HL-60/S4 treated with retinoic acid at 250 ng/mL for 4 days and 3 days (cell line): Measurements from ENCODE around the gene PON2.
"Not testable (repeated sequence)": the region's sequence is repeated elsewhere in the genome, so short reads cannot be mapped to it uniquely, and the experiment has no call there.

Source experiments
- in situ Hi-C: fragments of 300-500 bp; cut with MboI; formaldehyde crosslinking; loops from 2 replicates; pipeline ENCODE4 v1.7.0; 2022; ENCODE audit warnings: low sequenced_read_pairs

Gene PON2

GRCh38 chr7:95434557-95435421, at the start of gene PON2:
Gene PON2, minus strand, starts transcription at chr7:95435028. Its CDS starts 77 bp downstream, at chr7:95434951.
- in situ Hi-C loops: no loop called here

GRCh38 chr7:95482424-95482823, 47.6 kb upstream of the PON2 start:
- in situ Hi-C loops: no loop called here

- in situ Hi-C loops: no loop called here
Measured at GRCh38 chr7:95481271-95482165, 46.7 kb upstream of the PON2 start.

GRCh38 chr7:95479992-95480624, 45.3 kb upstream of the PON2 start:
- in situ Hi-C loops: no loop called here

- in situ Hi-C loops: no loop called here
Measured at GRCh38 chr7:95478272-95479037, 43.6 kb upstream of the PON2 start.

- in situ Hi-C loops: no loop called here
Measured at GRCh38 chr7:95476904-95477594, 42.2 kb upstream of the PON2 start.

GRCh38 chr7:95476072-95476847, 41.4 kb upstream of the PON2 start:
- in situ Hi-C loops: no loop called here

- in situ Hi-C loops: no loop called here
Measured at GRCh38 chr7:95473276-95473985, 38.6 kb upstream of the PON2 start.

GRCh38 chr7:95472581-95473161, 37.8 kb upstream of the PON2 start:
- in situ Hi-C loops: no loop called here

GRCh38 chr7:95471071-95471470, 36.2 kb upstream of the PON2 start:
- in situ Hi-C loops: no loop called here

GRCh38 chr7:95470452-95470851, 35.6 kb upstream of the PON2 start:
- in situ Hi-C loops: no loop called here

- in situ Hi-C loops: no loop called here
Measured at GRCh38 chr7:95469848-95470247, 35.0 kb upstream of the PON2 start.

GRCh38 chr7:95469187-95469586, 34.4 kb upstream of the PON2 start:
- in situ Hi-C loops: no loop called here

- in situ Hi-C loops: no loop called here
Measured at GRCh38 chr7:95467912-95468607, 33.2 kb upstream of the PON2 start.

GRCh38 chr7:95460653-95461052, 25.8 kb upstream of the PON2 start:
- in situ Hi-C loops: not testable (repeated sequence)

GRCh38 chr7:95457947-95458346, 23.1 kb upstream of the PON2 start:
- in situ Hi-C loops: no loop called here

- in situ Hi-C loops: no loop called here
Measured at GRCh38 chr7:95454438-95455045, 19.7 kb upstream of the PON2 start.
